Measurements from ENCODE around the gene SRPRB. TPM values are rescaled to one million over a fixed set of nuclear protein-coding genes. Genes with fewer than 3 reads are reported as not detected.

Gene SRPRB
- polyA plus RNA-seq, 4 donors = 51.1 to 59.3 (median 53.4) TPM

- no peak for DNase-seq (ENCODE audit: low read depth in 4 of 4, low spot score in 3 of 4)
Observed at GRCh38 chr3:133838916-133839800, 33.5 kb downstream of the SRPRB start.

GRCh38 chr3:133840055-133840737 lies 34.6 kb downstream of the SRPRB start:
- no peak for DNase-seq (ENCODE audit: low read depth in 4 of 4, low spot score in 3 of 4)

DNA sequence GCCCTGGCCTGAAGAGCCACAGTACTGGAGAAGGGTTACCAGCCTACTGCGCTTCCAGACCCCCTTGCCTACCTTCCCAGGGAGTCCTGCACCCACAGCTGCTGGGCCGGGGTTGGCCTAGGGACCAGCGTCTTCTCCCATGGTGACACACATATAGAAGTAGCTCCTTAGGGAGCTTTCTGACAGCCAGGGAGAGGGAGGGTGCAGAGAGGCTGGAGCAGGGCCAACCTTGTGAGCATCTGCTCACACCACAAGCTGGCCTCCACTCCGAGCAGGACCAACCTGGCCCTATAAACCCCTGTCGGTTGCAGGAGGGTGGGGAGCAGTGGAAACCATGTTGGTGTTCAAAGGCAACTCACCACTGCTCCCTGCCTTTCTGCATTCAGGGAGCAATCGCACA lies 35.2 kb downstream of the SRPRB start:
- DNase-seq (ENCODE audit: low read depth in 4 of 4, low spot score in 3 of 4) = no peak

DNA sequence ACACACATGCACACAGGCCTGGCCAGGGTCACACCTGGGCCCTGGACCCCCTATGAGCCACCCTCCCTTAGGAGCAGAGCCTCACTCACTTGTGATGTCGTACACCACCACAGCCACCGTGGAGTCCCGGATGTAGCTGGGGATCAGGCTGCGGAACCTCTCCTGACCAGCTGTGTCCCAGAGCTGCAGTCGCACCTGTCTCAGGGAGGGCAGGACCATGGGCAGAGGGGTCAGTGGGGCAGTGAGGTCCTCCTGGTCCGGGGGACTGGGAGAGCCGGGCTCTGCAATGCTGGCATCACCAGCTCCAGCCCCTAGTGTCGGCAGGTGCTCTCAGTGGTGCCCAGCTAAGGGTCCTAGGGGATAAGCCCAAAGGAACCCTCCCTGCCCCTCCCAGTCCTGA lies 35.6 kb downstream of the SRPRB start:
- no peak for DNase-seq (ENCODE audit: low read depth in 4 of 4, low spot score in 3 of 4)

DNA sequence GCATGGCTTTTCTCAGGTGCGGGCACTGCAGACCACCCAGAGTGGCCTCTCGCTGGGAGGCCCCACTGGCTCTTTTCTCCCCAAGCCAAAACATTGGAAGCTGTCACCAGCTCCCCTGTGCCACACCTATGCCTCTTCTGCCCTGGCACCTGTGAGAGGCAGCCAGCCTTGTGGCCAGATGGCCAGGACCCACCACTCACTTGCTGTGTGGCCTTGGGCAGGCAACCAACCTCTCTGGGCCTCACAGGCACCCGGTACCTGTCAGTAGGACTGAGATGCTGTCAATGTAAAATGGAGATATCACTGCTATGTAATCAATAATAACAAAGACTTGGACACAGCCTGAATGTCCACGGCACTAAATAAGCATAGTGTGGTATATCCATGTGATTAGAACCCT lies 36.5 kb downstream of the SRPRB start:
- DNase-seq (ENCODE audit: low read depth in 4 of 4, low spot score in 3 of 4) = no peak

- DNase-seq (ENCODE audit: low read depth in 4 of 4, low spot score in 3 of 4) = no peak
Observed at GRCh38 chr3:133843634-133844033, 38.0 kb downstream of the SRPRB start.

DNA sequence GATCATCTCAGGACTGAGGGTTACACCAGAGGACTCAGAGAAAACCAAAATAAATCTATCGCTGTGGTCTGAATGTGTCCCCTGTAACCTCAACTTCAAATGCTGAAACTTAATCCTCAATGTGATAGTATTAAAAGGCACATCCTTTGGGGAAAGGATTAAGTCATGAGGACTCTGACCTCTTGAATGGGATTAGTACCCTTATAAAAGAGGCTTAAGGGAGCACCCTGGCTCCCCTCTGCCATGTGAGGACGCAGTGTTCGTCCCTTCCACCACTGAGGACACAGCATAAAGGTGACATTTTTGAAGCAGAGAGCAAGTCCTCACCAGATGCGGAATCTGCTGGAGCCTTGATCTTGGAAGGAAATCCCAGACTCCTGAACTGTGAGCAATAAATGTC lies 39.5 kb downstream of the SRPRB start:
- DNase-seq (ENCODE audit: low read depth in 4 of 4, low spot score in 3 of 4) = no peak

DNA sequence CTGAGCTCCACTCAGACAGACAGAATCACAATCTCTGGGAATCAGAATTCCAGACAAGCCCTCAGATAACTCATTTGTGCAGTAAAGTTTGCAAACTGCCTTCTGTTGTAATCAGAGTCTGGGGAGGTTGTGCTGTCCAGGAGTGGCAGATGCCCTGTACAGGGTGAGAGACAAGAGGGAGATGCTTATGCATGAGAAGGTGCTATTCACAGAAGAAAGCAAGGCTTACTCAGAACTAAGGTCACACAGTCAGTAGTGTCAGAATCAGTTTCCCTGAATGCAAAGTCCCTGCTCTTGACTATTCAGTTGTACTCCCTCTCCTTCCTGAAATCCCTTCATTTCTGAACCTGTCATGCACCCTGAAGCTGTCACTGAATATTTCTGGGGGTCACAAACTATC lies 43.7 kb downstream of the SRPRB start:
- DNase-seq (ENCODE audit: low read depth in 4 of 4, low spot score in 3 of 4) = no peak

- DNase-seq (ENCODE audit: low read depth in 4 of 4, low spot score in 3 of 4) = no peak
Observed at GRCh38 chr3:133850034-133850433, 44.4 kb downstream of the SRPRB start.

GRCh38 chr3:133851266-133851906 lies 45.8 kb downstream of the SRPRB start:
- no peak for DNase-seq (ENCODE audit: low read depth in 4 of 4, low spot score in 3 of 4)

GRCh38 chr3:133851931-133852330 lies 46.3 kb downstream of the SRPRB start:
- DNase-seq (ENCODE audit: low read depth in 4 of 4, low spot score in 3 of 4) = no peak

- DNase-seq (ENCODE audit: low read depth in 4 of 4, low spot score in 3 of 4) = no peak
Observed at GRCh38 chr3:133853063-133853924, 47.7 kb downstream of the SRPRB start.

DNA sequence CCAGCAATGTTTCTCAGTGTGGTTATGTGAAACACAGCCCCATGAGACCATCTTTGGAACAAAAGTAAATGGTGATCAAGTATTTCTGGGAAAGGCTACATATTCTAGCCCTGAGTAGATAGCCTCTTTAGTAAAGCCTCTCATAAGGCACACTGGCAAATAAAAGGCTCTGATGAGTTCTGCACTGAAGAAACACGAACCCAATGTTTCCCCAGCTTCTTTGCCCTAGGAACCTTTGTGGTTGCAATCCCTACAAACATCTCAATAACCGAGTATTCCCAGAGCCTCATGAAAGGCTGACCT lies 48.3 kb downstream of the SRPRB start:
- DNase-seq (ENCODE audit: low read depth in 4 of 4, low spot score in 3 of 4) = no peak

- DNase-seq (ENCODE audit: low read depth in 4 of 4, low spot score in 3 of 4) = no peak
Observed at GRCh38 chr3:133854264-133855001, 48.8 kb downstream of the SRPRB start.

GRCh38 chr3:133855002-133855370 lies 49.4 kb downstream of the SRPRB start:
- no peak for DNase-seq (ENCODE audit: low read depth in 4 of 4, low spot score in 3 of 4)

- DNase-seq (ENCODE audit: low read depth in 4 of 4, low spot score in 3 of 4) = no peak
Observed at GRCh38 chr3:133855772-133856171, 50.2 kb downstream of the SRPRB start.

GRCh38 chr3:133856316-133856715 lies 50.7 kb downstream of the SRPRB start:
- no peak for DNase-seq (ENCODE audit: low read depth in 4 of 4, low spot score in 3 of 4)

DNA sequence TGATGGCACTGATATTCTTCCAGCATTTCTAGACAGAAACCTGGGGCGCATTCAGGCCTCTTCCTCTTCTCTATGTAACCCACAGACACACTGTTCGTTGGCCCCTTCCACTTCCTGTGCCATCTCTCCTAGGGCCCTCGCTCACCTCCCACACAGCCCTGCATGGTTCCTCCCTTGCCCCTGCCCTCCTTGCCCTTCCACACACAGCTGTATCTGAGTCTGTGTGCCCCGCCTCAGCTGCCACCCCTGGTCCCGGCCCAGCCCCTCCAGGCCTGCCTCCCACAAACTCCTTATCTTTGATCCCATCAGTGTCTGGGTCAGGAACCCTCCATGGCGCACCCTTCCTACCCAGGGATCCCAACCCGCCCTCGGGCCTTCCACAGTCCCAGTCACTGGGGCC lies 52.2 kb downstream of the SRPRB start:
- no peak for DNase-seq (ENCODE audit: low read depth in 4 of 4, low spot score in 3 of 4)

DNA sequence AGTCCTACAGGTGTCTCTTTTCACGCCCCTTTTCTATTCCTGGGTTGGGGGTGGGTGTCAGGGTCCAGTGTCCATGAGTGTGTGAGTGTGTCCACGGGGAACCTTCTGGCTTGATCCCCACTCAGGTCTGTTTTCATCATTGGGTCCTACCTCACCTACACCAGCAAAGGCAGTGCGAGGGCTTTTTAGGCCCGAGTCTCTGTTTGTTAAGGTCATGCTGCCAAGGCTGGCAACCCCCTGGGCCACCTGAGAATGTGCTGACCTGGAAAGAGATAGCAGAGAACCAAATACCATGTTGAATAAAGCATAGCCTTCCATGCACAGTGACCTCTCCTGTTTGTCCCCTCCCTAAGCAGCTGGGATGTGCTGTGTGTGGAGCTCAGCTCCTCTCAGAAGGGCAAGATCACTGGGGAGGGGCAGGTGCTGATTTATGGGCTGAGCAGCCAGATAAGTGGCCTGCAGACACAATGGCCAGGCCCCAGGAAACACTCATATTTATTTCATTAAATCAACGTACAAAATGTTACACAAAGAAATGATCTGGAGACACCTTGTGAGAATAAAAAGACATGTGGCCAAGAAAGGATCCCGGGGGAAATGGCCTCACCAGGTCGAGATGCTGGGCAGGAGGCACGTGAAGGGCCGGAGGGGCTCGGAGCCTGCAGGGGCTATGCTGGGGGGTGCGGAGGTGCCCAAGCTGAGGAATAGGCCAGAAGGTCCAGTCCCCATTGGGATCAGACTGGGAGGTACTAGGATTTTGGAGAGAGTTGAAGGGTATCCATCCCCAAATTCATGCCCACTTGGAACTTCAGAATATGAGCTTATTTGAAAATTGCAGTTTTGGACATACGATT lies 54.0 kb downstream of the SRPRB start:
- DNase-seq (ENCODE audit: low read depth in 4 of 4, low spot score in 3 of 4) = no peak

Data from right renal pelvis (tissue), 4 donors.